GM04504 (cell line): ENCODE measurements around the gene XRN1.
"Not testable (repeated sequence)": the region's sequence is repeated elsewhere in the genome, so short reads cannot be mapped to it uniquely, and the experiment has no call there.

Experiments used
- DNase-seq: peaks from one replicate; pipeline ENCODE4 v3.0.0-alpha.2; 2012; ENCODE audit warnings: low read depth

XRN1 gene

GRCh38 chr3:142434503-142434902, 13.3 kb downstream of the XRN1 start:
- DNase-seq: no peak

GRCh38 chr3:142433110-142433509, 14.7 kb downstream of the XRN1 start:
- DNase-seq: no peak

- DNase-seq: no peak
These were observed 18.3 kb downstream of the XRN1 start for GRCh38 chr3:142429582-142429981.

- DNase-seq: no peak
These were observed 23.1 kb downstream of the XRN1 start for GRCh38 chr3:142424754-142425153.

- no peak for DNase-seq
These were observed 28.8 kb downstream of the XRN1 start for GRCh38 chr3:142418926-142419592.

GRCh38 chr3:142417302-142417701, 30.5 kb downstream of the XRN1 start:
- no peak for DNase-seq

GRCh38 chr3:142400537-142400936, 47.3 kb downstream of the XRN1 start:
- DNase-seq: not testable (repeated sequence)

- no peak for DNase-seq
These were observed 52.8 kb downstream of the XRN1 start for GRCh38 chr3:142394921-142395622.

- no peak for DNase-seq
These were observed 62.8 kb downstream of the XRN1 start for GRCh38 chr3:142385078-142385477.

GRCh38 chr3:142374687-142375086, 73.2 kb downstream of the XRN1 start:
- no peak for DNase-seq

GRCh38 chr3:142369576-142369975, 78.3 kb downstream of the XRN1 start:
- not testable (repeated sequence) for DNase-seq

GRCh38 chr3:142366434-142366833, 81.4 kb downstream of the XRN1 start:
- DNase-seq: no peak

GRCh38 chr3:142363936-142364467, 83.8 kb downstream of the XRN1 start:
- DNase-seq: no peak

- DNase-seq: not testable (repeated sequence)
These were observed 84.4 kb downstream of the XRN1 start for GRCh38 chr3:142363433-142363832.

GRCh38 chr3:142359367-142359766, 88.5 kb downstream of the XRN1 start:
- DNase-seq: no peak

GRCh38 chr3:142356818-142357217, 91.0 kb downstream of the XRN1 start:
- no peak for DNase-seq

- no peak for DNase-seq
These were observed 92.1 kb downstream of the XRN1 start for GRCh38 chr3:142355692-142356091.

GRCh38 chr3:142354076-142354475, 93.8 kb downstream of the XRN1 start:
- DNase-seq: no peak

- DNase-seq: no peak
These were observed 94.3 kb downstream of the XRN1 start for GRCh38 chr3:142353571-142353970.

- DNase-seq: not testable (repeated sequence)
These were observed 95.1 kb downstream of the XRN1 start for GRCh38 chr3:142352698-142353097.

GRCh38 chr3:142348460-142348859, 99.4 kb downstream of the XRN1 start:
- DNase-seq: no peak

GRCh38 chr3:142337994-142338393, 109.8 kb downstream of the XRN1 start:
- DNase-seq: no peak

GRCh38 chr3:142332390-142332789, 115.4 kb downstream of the XRN1 start:
- no peak for DNase-seq
